Endothelial cell of umbilical vein (primary cell): ENCODE data around the gene ZNF232.
"Not testable (repeated sequence)": the region's sequence is repeated elsewhere in the genome, so short reads cannot be mapped to it uniquely, and the experiment has no call there.

Experiments
- EZH2 ChIP-seq: IDR thresholded peaks from 2 replicates; pipeline ENCODE4 v1.6.1; 2012; ENCODE audit warnings: borderline replicate concordance, low read depth, mild to moderate bottlenecking, moderate library complexity, low read length, inconsistent platforms; ENCODE audit not compliant: severe bottlenecking
- FOS ChIP-seq: IDR thresholded peaks from 2 replicates; pipeline ENCODE4 v1.6.1; 2011; ENCODE audit warnings: mild to moderate bottlenecking, low read length, moderate library complexity, borderline replicate concordance; ENCODE audit not compliant: insufficient read depth
- JUN ChIP-seq: IDR thresholded peaks from 2 replicates; pipeline ENCODE4 v1.6.1; 2011; ENCODE audit warnings: borderline replicate concordance, low read depth; ENCODE audit not compliant: insufficient read length, insufficient read depth
- POLR2A ChIP-seq: IDR thresholded peaks from 2 replicates; pipeline ENCODE4 v1.6.1; 2012; ENCODE audit warnings: low read depth, mild to moderate bottlenecking, control low read depth, low read length
- POLR2AphosphoS5 ChIP-seq: IDR thresholded peaks from 2 replicates; pipeline ENCODE4 v1.6.1; 2012; ENCODE audit warnings: low read depth, mild to moderate bottlenecking, control low read depth, low read length, moderate library complexity; ENCODE audit not compliant: insufficient read depth
- TF ChIP-seq, protein P1 (sequence below), 2 donors: IDR thresholded peaks; 1 replicate in 1 of 2; 2 replicates in 1 of 2; pipeline ENCODE4 v1.5.1; 2011; ENCODE audit warnings: low read length in 2 of 2, mild to moderate bottlenecking in 2 of 2, moderate library complexity in 2 of 2, control low read depth in 1 of 2, inconsistent platforms in 1 of 2, low read depth in 1 of 2; ENCODE audit not compliant: insufficient read depth in 1 of 2; ENCODE audit errors: extremely low read depth in 1 of 2
- TF ChIP-seq, protein P2 (sequence below): IDR thresholded peaks from 2 replicates; pipeline ENCODE4 v1.6.1; 2011; ENCODE audit not compliant: insufficient read depth, insufficient read length

GRCh38 chr17:5132503-5133225 lies 21.0 kb upstream of the ZNF232 start:
- not testable (repeated sequence) for TF ChIP-seq POLR2A, EZH2, POLR2AphosphoS5, FOS, JUN
- TF ChIP-seq, protein P1, sequence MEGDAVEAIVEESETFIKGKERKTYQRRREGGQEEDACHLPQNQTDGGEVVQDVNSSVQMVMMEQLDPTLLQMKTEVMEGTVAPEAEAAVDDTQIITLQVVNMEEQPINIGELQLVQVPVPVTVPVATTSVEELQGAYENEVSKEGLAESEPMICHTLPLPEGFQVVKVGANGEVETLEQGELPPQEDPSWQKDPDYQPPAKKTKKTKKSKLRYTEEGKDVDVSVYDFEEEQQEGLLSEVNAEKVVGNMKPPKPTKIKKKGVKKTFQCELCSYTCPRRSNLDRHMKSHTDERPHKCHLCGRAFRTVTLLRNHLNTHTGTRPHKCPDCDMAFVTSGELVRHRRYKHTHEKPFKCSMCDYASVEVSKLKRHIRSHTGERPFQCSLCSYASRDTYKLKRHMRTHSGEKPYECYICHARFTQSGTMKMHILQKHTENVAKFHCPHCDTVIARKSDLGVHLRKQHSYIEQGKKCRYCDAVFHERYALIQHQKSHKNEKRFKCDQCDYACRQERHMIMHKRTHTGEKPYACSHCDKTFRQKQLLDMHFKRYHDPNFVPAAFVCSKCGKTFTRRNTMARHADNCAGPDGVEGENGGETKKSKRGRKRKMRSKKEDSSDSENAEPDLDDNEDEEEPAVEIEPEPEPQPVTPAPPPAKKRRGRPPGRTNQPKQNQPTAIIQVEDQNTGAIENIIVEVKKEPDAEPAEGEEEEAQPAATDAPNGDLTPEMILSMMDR (IDR thresholded peaks at IDR 0.05; ENCODE audit: extremely low read depth in 1 of 2, insufficient read depth in 1 of 2, low read depth in 1 of 2, low read length in 2 of 2): not testable (repeated sequence)
- TF ChIP-seq, protein P2, sequence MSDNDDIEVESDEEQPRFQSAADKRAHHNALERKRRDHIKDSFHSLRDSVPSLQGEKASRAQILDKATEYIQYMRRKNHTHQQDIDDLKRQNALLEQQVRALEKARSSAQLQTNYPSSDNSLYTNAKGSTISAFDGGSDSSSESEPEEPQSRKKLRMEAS: not testable (repeated sequence)
